A673 (cell line): ENCODE data around the gene AHDC1. TPM values are rescaled to one million over a fixed set of nuclear protein-coding genes. Genes with fewer than 3 reads are reported as not detected.

ENCODE experiments used
- BruUV-seq: library from RNA; stranded (reverse); fragments of 400-500 nt; replicated peaks from 2 replicates; lab custom pipeline; 2021; lab: Mats Ljungman, UMichigan
- CTCF ChIA-PET: fragments of 300-600 bp; sonication (Branson Sonifier 250); formaldehyde crosslinking; loops from one replicate; lab custom pipeline; 2022; ENCODE audit warnings: antibody characterized with exemption; lab: Charles Lee
- POLR2A ChIA-PET: fragments of 300-600 bp; sonication (Branson Sonifier 250); formaldehyde crosslinking; loops from one replicate; lab custom pipeline; 2022; ENCODE audit warnings: antibody characterized with exemption; ENCODE audit not compliant: low non-redundant PET; lab: Charles Lee
- DNase-seq: peaks from one replicate; pipeline ENCODE4 v3.0.0-alpha.2; 2015; ENCODE audit warnings: low spot score
- H3K27ac ChIP-seq: fragments of 200-600 bp; sonication (generic); 2 replicates; pipeline ENCODE4 v1.5.1; 2016; ENCODE audit warnings: mixed run types, low read depth, mild to moderate bottlenecking, mixed read lengths, antibody characterized with exemption, low read length; ENCODE audit not compliant: poor library complexity, severe bottlenecking
- H3K27me3 ChIP-seq: fragments of 200-600 bp; sonication (generic); replicated peaks from 2 replicates; pipeline ENCODE4 v1.6.1; 2017; ENCODE audit warnings: mixed run types, low read depth, mild to moderate bottlenecking, mixed read lengths, antibody characterized with exemption, low read length; ENCODE audit not compliant: insufficient read depth, poor library complexity
- H3K36me3 ChIP-seq: fragments of 200-600 bp; sonication (generic); 2 replicates; pipeline ENCODE4 v1.6.1; 2016; ENCODE audit warnings: mixed run types, mild to moderate bottlenecking, mixed read lengths, antibody characterized with exemption, low read length; ENCODE audit not compliant: insufficient read depth, poor library complexity, severe bottlenecking
- H3K4me1 ChIP-seq: fragments of 200-600 bp; sonication (generic); 2 replicates; pipeline ENCODE4 v1.6.1; 2017; ENCODE audit warnings: mixed run types, mild to moderate bottlenecking, mixed read lengths, antibody characterized with exemption, low read length; ENCODE audit not compliant: insufficient read depth, poor library complexity, severe bottlenecking
- H3K4me3 ChIP-seq: fragments of 200-600 bp; sonication (generic); 2 replicates; pipeline ENCODE4 v1.5.1; 2016; ENCODE audit warnings: low read depth, mixed run types, mild to moderate bottlenecking, mixed read lengths, low read length; ENCODE audit not compliant: poor library complexity, severe bottlenecking
- H3K9me3 ChIP-seq: fragments of 200-600 bp; sonication (generic); 2 replicates; pipeline ENCODE4 v1.6.1; 2016; ENCODE audit warnings: mixed run types, low read depth, mild to moderate bottlenecking, mixed read lengths, antibody characterized with exemption, low read length; ENCODE audit not compliant: poor library complexity, severe bottlenecking
- CTCF ChIP-seq: fragments of 300-800, 200-600 bp; sonication (generic); conservative IDR thresholded peaks from 2 replicates; pipeline ENCODE4 v1.5.1; 2017; ENCODE audit warnings: low read depth, mild to moderate bottlenecking, antibody characterized with exemption, low read length, moderate library complexity, mixed read lengths
- EZH2 ChIP-seq: fragments of 200-600 bp; sonication (generic); IDR thresholded peaks from 2 replicates; pipeline ENCODE4 v1.6.1; 2017; ENCODE audit warnings: borderline replicate concordance, low read depth, mild to moderate bottlenecking, mixed read lengths, antibody characterized with exemption, low read length; ENCODE audit not compliant: poor library complexity, severe bottlenecking
- intact Hi-C: fragments of 100-400 bp; cut with micrococcal nuclease; formaldehyde crosslinking; loops from one replicate; pipeline ENCODE4 v1.10.0; 2022; ENCODE audit not compliant: unreplicated experiment
- total RNA-seq: library from RNA; stranded (reverse); gene quantifications from 2 replicates; pipeline ENCODE4 v1.2.3, GENCODE V29; 2021

The AHDC1 gene
- total RNA-seq, 1 experiment from 2014 or later = 33.2 TPM

GRCh38 chr1:27598295-27598687 is 5.7 kb downstream of the AHDC1 start:
- H3K36me3 ChIP-seq = no peaks in the 10 kb centered on the region
- H3K9me3 ChIP-seq = no peaks in the 10 kb centered on the region
- no peak overlapping the region for H3K4me3 ChIP-seq
- ChIA-PET CTCF (interaction anchor here (1.4 kb wide), 1 partner anchor 42 kb away, joined by 8 read pairs; no protein-coding TSS in a partner anchor), POLR2A (no interaction called here)
- BruUV-seq = no TSS peak
- H3K27me3 ChIP-seq = no peaks in the 10 kb centered on the region
- H3K4me1 ChIP-seq = peaks cover 71% of the 10 kb centered on the region
- peak overlapping the region; percentile 73 for H3K27ac ChIP-seq
- intact Hi-C loops = no loop called here
- TF ChIP-seq EZH2 (no peak), CTCF (no peak)
- DNase-seq = peak; percentile 69

DNA sequence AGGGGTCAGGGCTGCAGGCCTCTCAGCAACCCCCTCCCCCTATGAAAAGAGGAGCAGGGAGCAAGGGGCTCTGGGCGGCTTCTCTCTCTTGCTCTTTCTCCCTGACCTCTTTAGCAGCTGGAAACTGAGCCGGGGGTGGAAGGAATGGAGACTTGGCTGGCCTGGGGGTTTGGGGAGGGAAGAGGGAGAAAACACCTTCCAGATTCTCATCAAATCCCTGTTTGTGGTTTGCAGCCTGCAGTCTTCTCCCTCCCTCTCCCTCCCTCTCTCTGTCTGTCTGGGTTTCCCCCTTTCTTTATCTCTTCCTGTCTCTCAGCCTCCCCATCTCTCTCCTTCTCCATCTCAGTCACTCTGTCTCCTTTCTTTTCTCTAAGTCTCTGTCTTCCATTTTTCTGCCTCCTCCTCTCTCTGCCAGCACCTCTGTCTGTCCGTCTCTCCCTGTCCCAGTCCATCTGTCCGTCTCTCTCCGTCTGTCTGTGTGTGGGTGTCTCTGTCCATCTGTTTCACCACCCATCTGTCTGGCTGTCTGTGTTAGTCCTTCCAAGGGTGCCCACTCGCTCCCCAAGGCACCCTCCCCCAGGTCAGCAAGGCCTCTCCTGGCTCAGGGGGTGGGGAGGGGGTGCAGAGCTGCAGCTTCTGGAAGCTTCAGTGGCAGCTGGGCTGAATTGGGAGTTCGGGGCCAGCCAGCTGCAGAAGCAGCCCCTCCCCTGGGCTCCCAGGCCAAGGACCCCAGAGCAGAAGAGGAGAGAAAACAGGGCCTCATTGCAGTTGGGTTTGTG is 6.2 kb downstream of the AHDC1 start:
- POLR2A ChIA-PET = no interaction called here
- H3K27ac ChIP-seq = peak overlapping the region; percentile 73

DNA sequence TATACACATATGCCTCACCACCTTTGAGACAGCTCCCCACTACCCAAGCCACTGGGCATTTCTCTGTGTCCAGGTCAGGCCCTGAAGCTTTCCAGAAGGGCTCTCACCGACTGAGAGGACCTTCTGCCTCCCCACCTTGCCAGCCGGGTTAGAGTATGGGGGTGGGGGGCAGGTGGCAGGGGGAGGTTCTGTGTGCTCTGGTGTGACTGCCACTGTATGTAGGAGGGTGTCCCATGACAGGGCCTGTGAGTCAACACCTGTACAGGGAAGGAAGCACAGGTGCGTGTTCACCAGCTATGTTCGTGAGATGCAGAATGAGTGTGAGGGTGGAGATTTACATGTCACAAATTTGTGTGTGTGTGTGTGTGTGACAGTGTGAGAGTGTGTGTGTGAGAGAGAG is 7.0 kb downstream of the AHDC1 start:
- no peak overlapping the region for H3K4me3 ChIP-seq
- POLR2A ChIA-PET = interaction anchor here (0.5 kb wide), 1 partner anchor 50 kb away, joined by 13 read pairs; no protein-coding TSS in a partner anchor
- no peak for TF ChIP-seq CTCF
- no peak for TF ChIP-seq EZH2
- no peak for DNase-seq
- peak overlapping the region; percentile 73 for H3K27ac ChIP-seq
- H3K36me3 ChIP-seq = no peaks in the 10 kb centered on the region
- H3K4me1 ChIP-seq = peaks cover 83% of the 10 kb centered on the region
- CTCF ChIA-PET = interaction anchor here (0.6 kb wide), 1 partner anchor 363 kb away, joined by 3 read pairs; no protein-coding TSS in a partner anchor
- no peaks in the 10 kb centered on the region for H3K27me3 ChIP-seq
- no peaks in the 10 kb centered on the region for H3K9me3 ChIP-seq
- intact Hi-C loops = no loop called here
- BruUV-seq = no TSS peak

More for the DNA sequence above, 6.2 kb downstream of the AHDC1 start:
- TF ChIP-seq CTCF (no peak), EZH2 (no peak)
- Histone ChIP-seq H3K27me3 (no peaks in the 10 kb centered on the region), H3K9me3 (no peaks in the 10 kb centered on the region), H3K4me1 (peaks cover 77% of the 10 kb centered on the region), H3K36me3 (no peaks in the 10 kb centered on the region), H3K4me3 (no peak overlapping the region)
- intact Hi-C loops = no loop called here
- BruUV-seq = no TSS peak
- CTCF ChIA-PET = interaction anchor here (1.4 kb wide), 1 partner anchor 41 kb away, joined by 8 read pairs; no protein-coding TSS in a partner anchor
- DNase-seq = no peak
